CD4-positive, CD25-positive, alpha-beta regulatory T cell (primary cell): ENCODE results near the gene PIP4P1. TPM values are rescaled to one million over a fixed set of nuclear protein-coding genes. Genes with fewer than 3 reads are reported as not detected.

Source experiments
- ATAC-seq, 2 donors: fragments of 150-1000 bp; cut with Tn5 transposase; one replicate each; pipeline ENCODE4 v1.10.0; 2021; ENCODE audit warnings: low read depth in 2 of 2, moderate number of reproducible peaks in 2 of 2, moderate library complexity in 1 of 2
- DNase-seq, 3 donors: peaks; one replicate each; pipeline versions ENCODE4 v3.0.0 to v3.0.0-alpha.2; 2012 to 2022; ENCODE audit warnings: mixed read lengths in 1 of 3
- H3K27ac ChIP-seq: one replicate; pipeline ENCODE4 v1.7.0; 2013; ENCODE audit warnings: mild to moderate bottlenecking, low read length; ENCODE audit not compliant: insufficient read depth, poor library complexity, severe bottlenecking
- H3K27me3 ChIP-seq: one replicate; pipeline ENCODE4 v1.7.0; 2013; ENCODE audit warnings: low read length; ENCODE audit not compliant: control insufficient read depth, insufficient read depth
- H3K36me3 ChIP-seq: one replicate; pipeline ENCODE4 v1.7.0; 2013; ENCODE audit warnings: mild to moderate bottlenecking, low read length, moderate library complexity; ENCODE audit not compliant: control insufficient read depth, insufficient read depth
- H3K4me1 ChIP-seq: 2 replicates; pipeline ENCODE4 v1.7.0; 2013; ENCODE audit warnings: mild to moderate bottlenecking, low read length; ENCODE audit not compliant: insufficient read depth, control insufficient read depth, poor library complexity, severe bottlenecking
- H3K4me3 ChIP-seq: one replicate; pipeline ENCODE4 v1.7.0; 2013; ENCODE audit warnings: low read depth, mild to moderate bottlenecking, low read length, moderate library complexity
- H3K9me3 ChIP-seq, 2 experiments: 1 replicate in 1 of 2; 2 replicates in 1 of 2; pipeline ENCODE4 v1.7.0; 2013; ENCODE audit warnings: low read length in 2 of 2, mild to moderate bottlenecking in 1 of 2, moderate library complexity in 1 of 2; ENCODE audit not compliant: control insufficient read depth in 2 of 2
- H3K27ac Mint-ChIP-seq, 3 donors: one replicate each; pipeline ENCODE4 v1.8.0; 2020 to 2022; ENCODE audit warnings: mild to moderate bottlenecking in 3 of 3, mixed read lengths in 3 of 3, moderate library complexity in 2 of 3
- H3K27me3 Mint-ChIP-seq: one replicate; pipeline ENCODE4 v1.8.0; 2022; ENCODE audit warnings: mild to moderate bottlenecking, mixed read lengths
- H3K36me3 Mint-ChIP-seq: one replicate; pipeline ENCODE4 v1.8.0; 2020; ENCODE audit warnings: mixed read lengths
- H3K4me1 Mint-ChIP-seq, 4 donors: one replicate each; pipeline ENCODE4 v1.8.0; 2020 to 2022; ENCODE audit warnings: mixed read lengths in 4 of 4, mild to moderate bottlenecking in 1 of 4
- H3K4me3 Mint-ChIP-seq, 4 donors: one replicate each; pipeline ENCODE4 v1.8.0; 2020 to 2022; ENCODE audit warnings: mild to moderate bottlenecking in 4 of 4, mixed read lengths in 4 of 4, moderate library complexity in 3 of 4
- H3K9me3 Mint-ChIP-seq, 7 donors: one replicate each; pipeline ENCODE4 v1.8.0; 2020 to 2022; ENCODE audit warnings: mixed read lengths in 7 of 7, mild to moderate bottlenecking in 3 of 7, moderate library complexity in 2 of 7
- polyA plus RNA-seq, 4 donors: library from polyadenylated mRNA; unstranded; fragments of 300-500 nt; fragmentation: Illumina TruSeq; gene quantifications; one replicate each; pipeline ENCODE4 v1.2.3, GENCODE V29; 2021
- total RNA-seq: library from RNA; stranded (reverse); gene quantifications from one replicate; pipeline ENCODE4 v1.2.3, GENCODE V29; 2022

The PIP4P1 gene
- total and polyA plus RNA-seq, 5 donors from 2014 or later, result 24.7 to 65.6 (median 32.9) TPM

DNA sequence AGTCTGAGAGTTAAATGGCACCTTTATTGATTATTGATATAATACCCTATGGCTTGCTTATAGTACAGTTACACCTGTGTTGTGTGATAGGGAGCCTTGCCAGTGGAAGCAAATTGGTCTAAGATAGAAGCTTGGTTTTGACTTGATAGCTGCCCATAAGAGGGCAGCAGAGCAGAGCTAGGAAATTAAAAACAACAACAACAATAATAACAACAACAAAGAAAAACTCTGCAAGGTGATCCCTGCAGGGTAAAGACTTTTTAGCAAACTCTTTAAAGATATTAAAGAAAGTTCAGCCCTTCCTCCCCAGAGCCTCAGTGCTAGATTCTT is 26.1 kb upstream of the PIP4P1 start:
- Mint-ChIP-seq H3K27me3 (peaks cover 10% of the 10 kb centered on the region), H3K4me1 (peaks cover 15 to 53% (median 29%) of the 10 kb centered on the region in 4 donors), H3K9me3 (peaks cover 0 to 5% (median 0%) of the 10 kb centered on the region in 7 donors), H3K27ac (peak overlapping the region in 1 of 3 donors; percentile 1), H3K4me3 (no peak overlapping the region), H3K36me3 (no peaks in the 10 kb centered on the region)
- H3K27ac ChIP-seq, result no peak overlapping the region
- H3K27me3 ChIP-seq, result peaks cover under 1% of the 10 kb centered on the region
- no peaks in the 10 kb centered on the region for H3K36me3 ChIP-seq
- H3K4me3 ChIP-seq, result peak overlapping the region; percentile 22
- H3K4me1 ChIP-seq, result peaks cover 24% of the 10 kb centered on the region
- ATAC-seq, result no peak
- no peak for DNase-seq
- no peaks in the 10 kb centered on the region for H3K9me3 ChIP-seq

GRCh38 chr14:20486684-20487395 is 25.6 kb upstream of the PIP4P1 start:
- Mint-ChIP-seq H3K36me3 (no peaks in the 10 kb centered on the region), H3K4me3 (peak overlapping the region in 2 of 4 donors; percentile 4 to 12), H3K27me3 (peaks cover 10% of the 10 kb centered on the region), H3K4me1 (peaks cover 15 to 50% (median 29%) of the 10 kb centered on the region in 4 donors), H3K9me3 (peaks cover 0 to 5% (median 0%) of the 10 kb centered on the region in 7 donors), H3K27ac (peak overlapping the region in 1 of 3 donors; percentile 1)
- no peak for ATAC-seq
- no peaks in the 10 kb centered on the region for H3K27me3 ChIP-seq
- no peak for DNase-seq
- H3K9me3 ChIP-seq, result no peaks in the 10 kb centered on the region
- peaks cover 24% of the 10 kb centered on the region for H3K4me1 ChIP-seq
- H3K4me3 ChIP-seq, result peak overlapping the region; percentile 22
- no peaks in the 10 kb centered on the region for H3K36me3 ChIP-seq
- no peak overlapping the region for H3K27ac ChIP-seq

GRCh38 chr14:20485900-20486299 is 24.7 kb upstream of the PIP4P1 start:
- Histone ChIP-seq H3K4me3 (no peak overlapping the region), H3K27ac (no peak overlapping the region), H3K27me3 (no peaks in the 10 kb centered on the region), H3K9me3 (no peaks in the 10 kb centered on the region), H3K4me1 (peaks cover 24% of the 10 kb centered on the region), H3K36me3 (no peaks in the 10 kb centered on the region)
- peaks cover 19 to 47% (median 25%) of the 10 kb centered on the region in 4 donors for H3K4me1 Mint-ChIP-seq
- H3K36me3 Mint-ChIP-seq, result no peaks in the 10 kb centered on the region
- H3K9me3 Mint-ChIP-seq, result peaks cover 0 to 5% (median 0%) of the 10 kb centered on the region in 7 donors
- peaks cover 9% of the 10 kb centered on the region for H3K27me3 Mint-ChIP-seq
- DNase-seq (no peak), ATAC-seq (no peak)
- H3K27ac Mint-ChIP-seq, result no peak overlapping the region
- H3K4me3 Mint-ChIP-seq, result no peak overlapping the region

DNA sequence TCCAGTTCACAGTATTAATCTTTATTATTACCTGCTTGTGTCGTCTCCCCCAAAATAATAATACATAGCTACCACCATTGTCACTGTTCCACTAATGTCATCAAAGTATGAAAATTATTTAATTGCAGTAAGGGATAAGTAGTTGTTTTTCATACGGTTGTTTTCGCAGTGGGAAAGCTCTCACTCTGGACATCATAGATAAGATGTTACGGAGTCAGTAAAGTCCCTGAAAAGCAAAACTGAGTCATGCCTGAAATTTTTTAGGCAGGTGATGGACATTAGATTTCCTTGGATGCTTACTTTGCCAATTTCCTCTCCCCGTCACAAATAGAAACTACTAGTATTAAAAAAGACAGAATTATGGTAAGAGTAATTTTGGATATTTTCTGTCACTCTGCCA is 21.1 kb upstream of the PIP4P1 start:
- Histone ChIP-seq H3K4me3 (no peak overlapping the region), H3K27me3 (no peaks in the 10 kb centered on the region), H3K27ac (no peak overlapping the region), H3K36me3 (peaks cover 2% of the 10 kb centered on the region), H3K9me3 (no peaks in the 10 kb centered on the region), H3K4me1 (peaks cover 18% of the 10 kb centered on the region)
- DNase-seq (no peak), ATAC-seq (no peak)
- Mint-ChIP-seq H3K9me3 (peaks cover 0 to 5% (median 0%) of the 10 kb centered on the region in 7 donors), H3K4me1 (peaks cover 14 to 35% (median 21%) of the 10 kb centered on the region in 4 donors), H3K36me3 (peaks cover 3% of the 10 kb centered on the region), H3K4me3 (no peak overlapping the region), H3K27ac (peak overlapping the region in 1 of 3 donors; percentile 62), H3K27me3 (peaks cover 7% of the 10 kb centered on the region)

DNA sequence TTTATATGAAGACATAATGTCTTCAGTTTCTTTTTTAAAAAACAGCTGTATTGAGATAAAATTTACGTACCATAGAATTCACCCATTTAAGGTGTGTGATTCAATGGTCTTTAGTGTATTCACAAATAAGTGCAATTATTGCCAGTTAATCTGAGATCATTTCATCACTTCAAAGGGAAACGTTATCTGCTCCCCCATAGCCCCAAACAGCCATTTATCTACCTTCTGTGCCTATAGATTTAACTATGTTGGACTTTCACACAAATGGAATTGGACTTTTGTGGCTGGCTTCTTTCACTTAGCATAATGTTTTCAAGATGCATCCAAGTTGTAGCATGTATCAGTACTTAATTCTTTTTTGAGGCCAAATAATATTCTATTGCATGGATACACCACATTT is 17.7 kb upstream of the PIP4P1 start:
- Histone ChIP-seq H3K9me3 (no peaks in the 10 kb centered on the region), H3K27ac (no peak overlapping the region), H3K4me1 (peaks cover 25% of the 10 kb centered on the region), H3K36me3 (peaks cover 27% of the 10 kb centered on the region), H3K4me3 (no peak overlapping the region), H3K27me3 (no peaks in the 10 kb centered on the region)
- peaks cover 35% of the 10 kb centered on the region for H3K36me3 Mint-ChIP-seq
- H3K27me3 Mint-ChIP-seq, result peaks cover 5% of the 10 kb centered on the region
- ATAC-seq, result no peak
- H3K9me3 Mint-ChIP-seq, result no peaks in the 10 kb centered on the region
- peaks cover 19 to 61% (median 32%) of the 10 kb centered on the region in 4 donors for H3K4me1 Mint-ChIP-seq
- H3K4me3 Mint-ChIP-seq, result no peak overlapping the region
- peak overlapping the region in 2 of 3 donors; percentile 20 to 96 for H3K27ac Mint-ChIP-seq
- DNase-seq, result no peak

DNA sequence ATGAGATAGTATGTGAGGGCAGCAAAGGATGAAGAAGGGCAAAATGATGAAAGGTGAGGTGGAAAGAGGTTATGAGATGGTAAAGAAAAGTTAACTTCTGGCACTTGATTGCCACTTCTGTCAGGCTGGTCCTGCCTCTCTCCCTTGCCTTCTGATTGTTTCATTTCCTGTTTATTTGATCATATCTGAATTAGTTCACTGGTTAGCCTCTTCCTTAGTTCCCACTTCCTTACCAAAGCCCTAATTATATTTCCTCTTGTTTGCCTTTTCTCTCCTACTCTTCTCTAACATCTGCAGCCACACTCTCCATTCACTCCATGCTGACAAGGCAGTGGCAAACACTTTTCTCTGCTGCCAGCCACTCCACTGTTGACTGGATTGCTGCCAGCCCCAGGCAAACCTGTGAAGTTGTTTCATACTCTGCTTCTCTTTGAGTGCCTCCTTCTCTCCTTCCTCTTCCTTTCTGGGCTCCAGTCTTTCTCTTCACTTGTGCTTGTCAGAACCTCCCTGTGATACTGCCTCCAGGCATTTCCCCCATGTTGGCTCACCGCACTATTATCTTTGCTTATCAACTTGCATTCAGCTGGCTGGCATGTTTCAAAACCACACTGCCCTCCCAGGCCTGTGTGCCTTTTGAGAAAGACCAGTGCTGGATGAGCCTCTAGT is 16.1 kb upstream of the PIP4P1 start:
- H3K36me3 ChIP-seq, result peaks cover 42% of the 10 kb centered on the region
- H3K4me1 ChIP-seq, result peaks cover 27% of the 10 kb centered on the region
- peak overlapping the region; percentile 69 for H3K27ac ChIP-seq
- H3K36me3 Mint-ChIP-seq, result peaks cover 46% of the 10 kb centered on the region
- peak overlapping the region; percentile 93 to 96 (median 96) for H3K27ac Mint-ChIP-seq
- no peaks in the 10 kb centered on the region for H3K9me3 Mint-ChIP-seq
- peak in 2 of 3 donors; percentile 38 to 68 for DNase-seq
- peak overlapping the region; percentile 61 for H3K4me3 ChIP-seq
- H3K4me3 Mint-ChIP-seq, result peak overlapping the region; percentile 80 to 83 (median 83)
- no peaks in the 10 kb centered on the region for H3K27me3 ChIP-seq
- H3K4me1 Mint-ChIP-seq, result peaks cover 20 to 68% (median 41%) of the 10 kb centered on the region in 4 donors
- no peaks in the 10 kb centered on the region for H3K9me3 ChIP-seq
- peak; percentile 61 to 74 for ATAC-seq
- peaks cover 5% of the 10 kb centered on the region for H3K27me3 Mint-ChIP-seq

DNA sequence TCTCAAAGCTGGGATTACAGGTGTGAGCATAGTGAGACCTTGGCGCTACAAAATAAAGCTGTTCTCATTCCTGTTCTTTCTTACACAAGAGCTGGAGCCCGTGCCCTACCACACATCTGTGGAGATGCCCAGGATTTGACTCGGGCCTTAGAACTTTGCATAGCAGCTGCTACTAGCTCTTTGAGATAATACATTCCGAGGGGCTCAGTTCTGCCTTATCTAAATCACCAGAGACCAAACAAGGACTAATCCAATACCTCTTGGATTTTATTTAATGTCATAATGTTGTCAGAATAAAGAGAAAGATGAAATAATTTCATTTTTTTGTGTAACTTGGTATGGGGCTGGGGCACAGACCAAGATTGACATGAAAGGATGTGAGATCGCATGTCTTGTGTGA is 15.5 kb upstream of the PIP4P1 start:
- peaks cover 51% of the 10 kb centered on the region for H3K36me3 Mint-ChIP-seq
- ATAC-seq (no peak), DNase-seq (no peak)
- Histone ChIP-seq H3K27me3 (no peaks in the 10 kb centered on the region), H3K27ac (peak overlapping the region; percentile 69), H3K4me1 (peaks cover 33% of the 10 kb centered on the region), H3K4me3 (peak overlapping the region; percentile 61), H3K36me3 (peaks cover 45% of the 10 kb centered on the region), H3K9me3 (no peaks in the 10 kb centered on the region)
- H3K9me3 Mint-ChIP-seq, result no peaks in the 10 kb centered on the region
- H3K4me3 Mint-ChIP-seq, result peak overlapping the region; percentile 80 to 83 (median 83)
- peak overlapping the region; percentile 93 to 96 (median 96) for H3K27ac Mint-ChIP-seq
- peaks cover 5% of the 10 kb centered on the region for H3K27me3 Mint-ChIP-seq
- peaks cover 20 to 73% (median 46%) of the 10 kb centered on the region in 4 donors for H3K4me1 Mint-ChIP-seq
